IMR-90 (cell line): ENCODE measurements around the gene FBN1. TPM values are rescaled to one million over a fixed set of nuclear protein-coding genes. Genes with fewer than 3 reads are reported as not detected.

Experiments
- ATAC-seq: fragments of 200-7000 bp; cut with Tn5 transposase; 2 replicates; pipeline ENCODE4 v1.9.1; 2020; ENCODE audit warnings: low read depth, mild to moderate bottlenecking, moderate library complexity
- BruUV-seq: library from RNA; stranded (reverse); fragments of 400-500 nt; replicated peaks from 2 replicates; lab custom pipeline; 2021; lab: Mats Ljungman, UMichigan
- CTCF ChIA-PET: fragments of 300-600 bp; formaldehyde crosslinking; extraction: SDS; loops from one replicate; lab custom pipeline; 2021; ENCODE audit warnings: antibody characterized with exemption; lab: Yijun Ruan, JAX
- POLR2A ChIA-PET: fragments of 300-600 bp; sonication (Branson Sonifier 250); formaldehyde crosslinking; loops from one replicate; lab custom pipeline; 2022; ENCODE audit warnings: antibody characterized with exemption; ENCODE audit not compliant: unreplicated experiment; lab: Charles Lee
- DNase-seq: peaks from one replicate; pipeline ENCODE4 v3.0.0; 2013
- H2AFZ ChIP-seq: replicated peaks from 2 replicates; pipeline ENCODE3; 2013; ENCODE audit warnings: low read length, mild to moderate bottlenecking; ENCODE audit not compliant: poor library complexity
- H2AK5ac ChIP-seq: 2 replicates; pipeline ENCODE4 v1.6.1; 2013; ENCODE audit warnings: low read depth, low read length, inconsistent platforms
- H2AK9ac ChIP-seq: replicated peaks from 2 replicates; pipeline ENCODE3; 2013; ENCODE audit warnings: mild to moderate bottlenecking, low read depth, low read length, moderate library complexity; ENCODE audit not compliant: poor library complexity
- H2BK120ac ChIP-seq: 2 replicates; pipeline ENCODE4 v1.6.1; 2013; ENCODE audit warnings: low read depth, low read length, inconsistent platforms
- H2BK15ac ChIP-seq: 3 replicates; pipeline ENCODE4 v1.6.1; 2013; ENCODE audit warnings: low read depth, low read length, inconsistent platforms
- H2BK20ac ChIP-seq: 2 replicates; pipeline ENCODE4 v1.6.1; 2013; ENCODE audit warnings: low read depth, mild to moderate bottlenecking, inconsistent platforms, low read length, moderate library complexity
- H2BK5ac ChIP-seq: 2 replicates; pipeline ENCODE4 v1.6.1; 2013; ENCODE audit warnings: mild to moderate bottlenecking, low read depth, low read length, inconsistent platforms; ENCODE audit not compliant: poor library complexity, severe bottlenecking
- H3K14ac ChIP-seq: replicated peaks from 2 replicates; pipeline ENCODE4 v1.6.1; 2013; ENCODE audit warnings: low read depth, low read length, inconsistent platforms
- H3K18ac ChIP-seq: 2 replicates; pipeline ENCODE4 v1.6.1; 2013; ENCODE audit warnings: low read depth, low read length, control low read depth
- H3K23ac ChIP-seq: 2 replicates; pipeline ENCODE4 v1.6.1; 2013; ENCODE audit warnings: low read depth, low read length, inconsistent platforms
- H3K27ac ChIP-seq: 2 replicates; pipeline ENCODE4 v1.5.1; 2013; ENCODE audit warnings: mild to moderate bottlenecking, control low read depth, low read length; ENCODE audit not compliant: insufficient read depth
- H3K27me3 ChIP-seq: 2 replicates; pipeline ENCODE4 v1.6.1; 2013; ENCODE audit warnings: low read length; ENCODE audit not compliant: control insufficient read depth, insufficient read depth
- H3K36me3 ChIP-seq: 2 replicates; pipeline ENCODE4 v1.6.1; 2013; ENCODE audit warnings: low read length, mixed read lengths; ENCODE audit not compliant: control insufficient read depth, insufficient read depth
- H3K4ac ChIP-seq: 2 replicates; pipeline ENCODE4 v1.6.1; 2013; ENCODE audit warnings: low read depth, low read length, inconsistent platforms
- H3K4me1 ChIP-seq: 2 replicates; pipeline ENCODE4 v1.6.1; 2013; ENCODE audit warnings: low read length, mixed read lengths; ENCODE audit not compliant: control insufficient read depth, insufficient read depth
- H3K4me2 ChIP-seq: 2 replicates; pipeline ENCODE4 v1.6.1; 2013; ENCODE audit warnings: low read depth, mild to moderate bottlenecking, control low read depth, low read length, moderate library complexity
- H3K4me3 ChIP-seq: 2 replicates; pipeline ENCODE4 v1.5.1; 2013; ENCODE audit warnings: low read depth, mild to moderate bottlenecking, control low read depth, low read length, moderate library complexity; ENCODE audit not compliant: insufficient read depth
- H3K56ac ChIP-seq: 2 replicates; pipeline ENCODE4 v1.6.1; 2013; ENCODE audit warnings: low read length, inconsistent platforms; ENCODE audit not compliant: insufficient read depth; ENCODE audit errors: extremely low read depth
- H3K79me1 ChIP-seq, 2 experiments: 2 replicates each; pipeline ENCODE4 v1.6.1; 2013; ENCODE audit warnings: low read length in 2 of 2, inconsistent platforms in 1 of 2, low read depth in 1 of 2
- H3K9ac ChIP-seq: 2 replicates; pipeline ENCODE4 v1.6.1; 2013; ENCODE audit warnings: low read depth, low read length, control low read depth
- H3K9me1 ChIP-seq: 2 replicates; pipeline ENCODE4 v1.6.1; 2013; ENCODE audit warnings: low read length, inconsistent platforms; ENCODE audit not compliant: insufficient read depth
- H3K9me3 ChIP-seq: 2 replicates; pipeline ENCODE4 v1.6.1; 2013; ENCODE audit warnings: low read length; ENCODE audit not compliant: control insufficient read depth, insufficient read depth
- H4K20me1 ChIP-seq: 2 replicates; pipeline ENCODE4 v1.6.1; 2013; ENCODE audit warnings: low read length, inconsistent platforms; ENCODE audit not compliant: insufficient read depth
- H4K5ac ChIP-seq: 2 replicates; pipeline ENCODE4 v1.6.1; 2013; ENCODE audit warnings: mild to moderate bottlenecking, low read depth, low read length, control low read depth
- H4K8ac ChIP-seq, 2 experiments: 2 replicates each; pipeline ENCODE4 v1.6.1; 2013; ENCODE audit warnings: low read depth in 2 of 2, low read length in 2 of 2, control low read depth in 1 of 2, inconsistent platforms in 1 of 2
- H4K91ac ChIP-seq: 2 replicates; pipeline ENCODE4 v1.6.1; 2013; ENCODE audit warnings: low read depth, low read length, inconsistent platforms; ENCODE audit not compliant: insufficient read depth
- CEBPB ChIP-seq: IDR thresholded peaks from 2 replicates; pipeline ENCODE4 v1.6.1; 2012; ENCODE audit warnings: low read depth, low read length, improper control_type of control experiment
- MAFK ChIP-seq: IDR thresholded peaks from 2 replicates; pipeline ENCODE4 v1.6.1; 2012; ENCODE audit warnings: low read depth, low read length, improper control_type of control experiment
- SMC3 ChIP-seq: fragments of 150-350 bp; IDR thresholded peaks from 2 replicates; pipeline ENCODE4 v1.6.1; 2016; ENCODE audit warnings: low read depth, mild to moderate bottlenecking, antibody characterized with exemption, low read length, moderate library complexity
- WGBS, 2 experiments: methylation state at CpG; one replicate each; pipeline versions ENCODE4 v1.1.5 to v1.1.7; 2013; ENCODE audit warnings: missing lambda C conversion rate in 2 of 2; ENCODE audit not compliant: insufficient read length in 1 of 2; ENCODE audit errors: extremely low coverage in 2 of 2; 5-methylcytosine and 5-hydroxymethylcytosine counted together
- dilution Hi-C: fragments of 300-500 bp; cut with HindIII; formaldehyde crosslinking; loops from one replicate; pipeline ENCODE4 v1.14.3; 2018; ENCODE audit warnings: low sequenced_read_pairs; ENCODE audit not compliant: unreplicated experiment
- in situ Hi-C: fragments of 300-500 bp; cut with MboI; formaldehyde crosslinking; loops from 3 replicates; pipeline ENCODE4 v1.14.3; 2019; ENCODE audit warnings: low sequenced_read_pairs, inconsistent platforms, mixed read lengths
- intact Hi-C: fragments of 100-400 bp; cut with micrococcal nuclease; formaldehyde crosslinking; loops from 2 replicates; pipeline ENCODE4 v1.10.0; 2022
- polyA plus RNA-seq, 3 experiments: library from polyadenylated mRNA; depleted of rRNA; stranded (reverse); fragments of >200 nt; gene quantifications; 2 replicates each; pipeline ENCODE4 v1.2.3, GENCODE V29; 2012; ENCODE audit warnings: low replicate concordance in 1 of 3
- total RNA-seq: library from RNA; depleted of rRNA; stranded (reverse); fragments of >200 nt; gene quantifications from 2 replicates; pipeline ENCODE4 v1.2.3, GENCODE V29; 2012

Gene FBN1
- total and polyA plus RNA-seq, 2 of the 4 experiments (the other 2 are of a cell fraction) = 134 to 283 TPM

DNA sequence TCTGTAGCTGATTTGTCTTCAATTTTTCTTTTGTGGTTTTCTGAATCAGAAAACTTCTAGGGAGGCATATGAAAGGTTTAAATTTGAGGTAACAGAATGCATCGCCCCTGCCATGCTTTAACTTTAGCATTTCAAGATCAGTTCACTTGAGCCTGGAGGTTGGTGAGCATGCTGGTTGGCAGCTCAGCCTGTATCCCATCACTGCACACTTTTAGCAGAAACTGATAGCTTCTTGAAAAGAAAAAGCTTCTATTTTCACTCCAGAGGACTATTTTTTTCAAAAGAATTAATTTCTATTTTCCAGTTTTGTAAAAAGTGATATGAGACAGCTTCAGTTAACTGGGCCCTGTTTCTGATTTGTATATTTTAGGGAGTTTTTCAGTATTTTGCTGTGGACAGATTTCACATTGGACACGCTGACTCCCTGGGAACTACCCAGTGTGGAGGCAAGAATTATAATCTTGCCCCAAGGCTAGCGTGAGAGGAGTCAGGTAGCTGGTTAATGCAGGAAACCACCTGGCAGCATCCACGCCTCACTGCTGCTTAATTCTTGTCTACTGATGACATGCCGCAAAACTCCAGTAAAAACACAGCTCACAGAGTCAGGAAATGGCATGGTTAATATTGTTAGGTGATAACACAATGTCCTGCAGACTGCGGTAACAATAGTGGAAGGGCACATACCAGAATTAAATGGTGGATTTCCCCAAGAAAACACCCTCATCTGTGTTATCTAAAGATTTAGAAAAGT lies 242.9 kb downstream of the FBN1 start (continued):
- no peak for TF ChIP-seq MAFK

DNA sequence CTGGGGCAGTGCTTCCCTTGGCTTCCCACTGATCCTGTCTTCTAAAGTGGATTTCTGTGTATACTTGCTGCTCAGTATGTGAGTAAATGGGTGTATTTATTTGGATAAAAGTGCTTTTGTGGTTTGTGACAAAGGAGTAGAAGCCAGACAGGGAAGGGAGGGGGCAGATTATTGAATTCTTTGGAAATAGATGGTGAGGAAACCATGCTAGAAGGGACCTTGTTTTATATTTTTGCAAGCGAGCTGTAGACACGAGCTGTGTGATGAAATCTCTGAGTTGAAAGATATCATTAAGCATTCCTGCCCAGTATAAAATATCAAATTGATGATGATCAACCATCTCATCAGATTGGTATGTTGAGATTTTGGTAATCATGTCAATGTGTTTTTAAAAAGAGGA lies 245.4 kb downstream of the FBN1 start:
- in situ Hi-C loops (no loop called here), intact Hi-C loops (no loop called here)
- WGBS, 2 experiments = no CpG with 5 or more reads among the region's 2 CpGs

More for the DNA sequence above, 245.4 kb downstream of the FBN1 start:
- DNase-seq (peak; percentile 47), ATAC-seq (peak; percentile 22)
- H3K9me1 ChIP-seq = peaks cover 9% of the 10 kb centered on the region
- no peak overlapping the region for H3K4ac ChIP-seq
- no peak overlapping the region for H3K4me3 ChIP-seq
- H3K4me1 ChIP-seq = peaks cover 7% of the 10 kb centered on the region
- dilution Hi-C loops = no loop called here
- no peak overlapping the region for H2BK15ac ChIP-seq
- no peak overlapping the region for H2AK5ac ChIP-seq
- no TSS peak for BruUV-seq
- H3K27me3 ChIP-seq = no peaks in the 10 kb centered on the region
- CTCF ChIA-PET = no interaction called here
- no peak overlapping the region for H2BK20ac ChIP-seq
- H3K36me3 ChIP-seq = no peaks in the 10 kb centered on the region
- no peak overlapping the region for H4K8ac ChIP-seq
- POLR2A ChIA-PET = no interaction called here
- H3K18ac ChIP-seq = peak overlapping the region; percentile 20; the same call in 1 of the 2 replicates
- no peak overlapping the region for H2BK120ac ChIP-seq
- no peak overlapping the region for H2AK9ac ChIP-seq
- peak overlapping the region; percentile 4; the same call in 1 of the 2 replicates for H4K5ac ChIP-seq
- no peak overlapping the region for H3K14ac ChIP-seq
- no peak overlapping the region for H2AFZ ChIP-seq
- no peaks in the 10 kb centered on the region for H4K20me1 ChIP-seq
- H3K4me2 ChIP-seq = peak overlapping the region; percentile 68
- no peak overlapping the region for H2BK5ac ChIP-seq
- no peak overlapping the region for H3K23ac ChIP-seq
- no peak overlapping the region for H4K91ac ChIP-seq
- no peak overlapping the region; the same call in 1 of the 2 replicates for H3K27ac ChIP-seq
- no peak overlapping the region for H3K9ac ChIP-seq
- H3K56ac ChIP-seq = no peak overlapping the region
- no peaks in the 10 kb centered on the region for H3K9me3 ChIP-seq
- no peaks in the 10 kb centered on the region for H3K79me1 ChIP-seq
- TF ChIP-seq SMC3 = no peak
- peak; percentile 47; the same call in 1 of the 2 replicates for TF ChIP-seq CEBPB
